HG03439 (cell line): ENCODE data around the gene GLTP.
"Not testable (repeated sequence)": the region's sequence is repeated elsewhere in the genome, so short reads cannot be mapped to it uniquely, and the experiment has no call there.

ENCODE experiments used
- ATAC-seq: cut with Tn5 transposase; IDR thresholded peaks from one replicate; pipeline ENCODE4 v1.9.1; 2021; ENCODE audit warnings: mild to moderate bottlenecking, moderate library complexity; ENCODE audit not compliant: unreplicated experiment

Gene GLTP

DNA sequence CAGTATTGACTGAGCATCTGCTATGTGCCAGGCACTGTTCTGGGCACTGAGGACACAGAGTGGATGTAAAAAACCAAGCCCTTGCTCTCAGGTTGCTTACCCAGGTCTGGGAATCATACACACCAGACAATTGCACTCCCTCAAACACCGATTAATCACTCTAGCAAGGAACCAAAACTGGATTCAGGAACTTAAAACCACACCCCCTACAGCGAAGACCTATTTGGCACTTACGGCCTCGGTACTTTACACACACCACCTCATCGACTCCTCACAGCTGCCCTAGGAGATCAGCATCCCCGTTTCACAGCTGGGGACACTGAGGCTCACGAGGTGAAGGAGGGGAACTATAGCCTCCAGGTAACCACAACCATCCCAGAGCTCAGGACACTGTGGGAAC, 1.6 kb downstream of the GLTP start:
- ATAC-seq = no peak

DNA sequence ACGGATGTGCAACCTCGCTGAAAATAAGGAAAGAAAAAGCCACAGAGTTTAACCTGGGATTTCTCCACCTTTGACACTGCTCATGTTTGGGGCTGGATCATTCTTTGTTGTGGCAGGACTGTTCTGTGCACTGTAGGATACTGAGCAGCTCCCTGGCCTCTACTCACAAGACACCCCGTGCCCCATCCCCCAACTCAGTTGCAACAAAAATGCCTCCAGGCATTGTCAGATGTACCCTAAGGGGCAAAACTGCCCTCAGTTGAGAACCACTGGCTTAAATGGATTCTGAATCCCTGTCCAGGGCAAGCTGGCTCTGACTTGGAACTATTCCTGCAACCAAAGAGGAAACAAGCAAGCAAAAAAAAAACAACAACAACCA, 2.1 kb downstream of the GLTP start:
- no peak for ATAC-seq

DNA sequence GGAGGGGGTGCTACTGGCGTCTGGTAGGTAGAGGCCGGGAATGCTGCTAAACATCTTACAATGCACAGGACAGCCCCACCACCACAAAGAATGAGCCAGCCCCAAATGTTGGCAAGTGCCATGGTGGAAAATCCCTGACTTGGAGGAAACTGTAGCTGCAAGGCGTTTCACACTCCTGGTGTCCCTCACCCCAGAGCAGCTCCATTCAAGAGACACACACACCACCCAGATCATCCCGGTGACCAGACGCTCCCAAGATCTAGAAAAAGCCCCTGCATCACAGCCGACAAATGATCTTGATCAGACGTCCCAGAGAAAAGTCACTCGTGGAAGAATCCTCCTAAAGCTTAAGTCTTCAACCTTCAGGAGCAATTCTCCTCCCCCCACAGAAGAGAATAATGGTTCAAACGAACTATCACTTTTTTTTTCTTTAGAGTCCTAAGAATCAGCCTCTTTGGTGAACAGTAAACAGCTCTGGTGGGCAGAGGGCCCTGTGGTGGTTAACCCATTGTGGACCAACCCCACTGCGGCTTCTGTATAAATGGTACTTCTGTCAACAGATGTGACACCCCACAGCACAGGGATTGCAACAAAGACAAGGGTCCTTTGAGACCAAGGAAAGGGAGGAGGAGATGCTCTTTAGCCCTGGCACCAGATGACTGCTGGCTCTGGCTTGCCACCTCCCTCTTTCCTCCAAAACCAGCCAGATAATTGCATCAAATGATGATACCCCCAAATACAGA, 2.7 kb downstream of the GLTP start:
- no peak for ATAC-seq

DNA sequence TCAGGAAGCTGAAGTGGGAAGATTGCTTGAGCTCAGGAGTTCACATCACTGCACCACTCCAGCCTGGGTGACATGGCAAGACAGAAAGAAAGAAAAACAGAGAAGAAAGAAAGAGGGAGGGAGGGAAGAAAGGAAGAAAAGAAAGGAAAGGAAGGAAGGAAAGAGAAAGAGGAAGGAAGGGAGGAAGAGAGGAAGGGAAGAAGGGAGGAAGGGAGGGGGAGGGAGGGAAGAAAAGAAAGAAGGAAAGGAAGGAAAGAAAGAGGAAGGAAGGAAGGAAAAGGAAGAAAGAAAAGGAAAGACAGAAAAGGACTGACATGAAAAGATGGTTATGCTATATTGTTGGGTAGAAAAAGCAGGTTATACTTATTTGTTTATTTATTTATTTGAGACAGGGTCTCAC, 3.9 kb downstream of the GLTP start:
- no peak for ATAC-seq

DNA sequence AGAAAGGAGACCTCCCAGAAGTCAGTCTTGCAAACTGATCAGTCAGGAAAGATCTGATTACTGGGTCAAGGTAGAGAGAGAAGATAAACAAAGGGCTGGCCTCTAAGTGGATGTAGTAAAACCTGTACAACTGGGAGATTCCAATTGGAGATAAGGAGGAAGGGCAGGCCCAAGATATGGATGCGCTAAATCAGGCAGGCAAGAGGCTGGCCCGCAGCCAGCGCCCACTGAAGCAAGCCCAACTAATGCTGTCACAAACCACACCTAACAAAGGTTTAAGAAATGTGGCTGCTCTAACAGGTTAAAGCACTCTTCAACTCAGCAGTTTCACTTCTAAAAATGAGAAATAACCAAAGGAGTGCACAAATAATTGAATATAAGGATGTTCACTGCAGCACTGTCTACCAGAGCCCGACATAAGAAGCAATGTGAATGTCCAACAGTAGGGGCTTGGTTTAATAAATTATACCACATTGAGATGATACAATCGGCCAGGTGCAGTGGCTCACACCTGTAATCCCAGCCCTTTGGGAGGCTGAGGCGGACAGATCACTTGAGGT, 4.7 kb downstream of the GLTP start:
- ATAC-seq = no peak

DNA sequence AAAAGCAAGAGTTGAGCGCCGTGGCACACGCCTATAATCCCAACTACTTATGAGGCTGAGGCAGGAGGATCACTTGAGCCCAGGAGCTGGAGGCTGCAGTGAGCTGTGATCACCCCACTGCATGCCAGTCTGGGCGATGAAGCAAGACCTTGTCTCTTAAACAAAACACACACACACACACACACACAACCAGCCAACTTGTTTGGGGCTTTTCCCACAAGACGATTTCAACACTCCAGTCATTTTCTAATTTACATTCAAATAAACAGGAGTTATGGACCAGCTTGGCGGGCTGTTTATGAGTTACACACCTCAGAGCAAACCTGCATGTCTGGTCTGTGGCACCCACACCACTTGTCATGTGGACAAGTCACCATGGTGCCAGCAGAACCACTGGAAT, 6.7 kb downstream of the GLTP start:
- no peak for ATAC-seq

DNA sequence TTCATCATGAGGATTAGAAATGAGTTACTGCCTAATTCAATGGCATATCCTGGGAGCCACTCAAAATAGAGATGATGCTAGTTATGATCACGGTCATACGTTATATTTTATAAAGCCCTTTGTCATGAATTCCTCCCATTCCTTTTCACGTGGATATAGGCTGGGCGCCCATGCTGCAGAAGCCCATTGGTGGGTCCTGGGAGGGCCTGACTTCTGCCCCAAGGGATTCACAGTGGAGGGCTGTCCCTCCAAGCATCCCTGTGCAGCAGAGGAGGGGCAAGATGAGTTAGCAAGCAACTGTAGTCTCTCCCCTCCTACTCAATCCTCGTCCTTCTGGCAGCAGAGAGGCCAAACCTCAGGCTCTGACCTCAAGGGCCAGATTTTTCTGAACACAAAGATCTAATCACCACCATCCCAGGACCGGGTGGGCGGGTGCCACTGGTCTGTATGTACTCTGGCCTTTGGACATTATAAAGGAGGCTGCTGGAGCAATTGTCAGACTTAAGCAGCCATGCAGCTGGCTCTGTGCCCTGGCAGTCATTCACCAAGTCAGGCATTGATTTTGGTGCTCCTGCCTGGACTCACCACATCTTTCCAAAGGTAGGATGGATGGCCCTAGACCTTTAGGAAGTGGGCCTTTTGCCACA, 8.6 kb downstream of the GLTP start:
- no peak for ATAC-seq

DNA sequence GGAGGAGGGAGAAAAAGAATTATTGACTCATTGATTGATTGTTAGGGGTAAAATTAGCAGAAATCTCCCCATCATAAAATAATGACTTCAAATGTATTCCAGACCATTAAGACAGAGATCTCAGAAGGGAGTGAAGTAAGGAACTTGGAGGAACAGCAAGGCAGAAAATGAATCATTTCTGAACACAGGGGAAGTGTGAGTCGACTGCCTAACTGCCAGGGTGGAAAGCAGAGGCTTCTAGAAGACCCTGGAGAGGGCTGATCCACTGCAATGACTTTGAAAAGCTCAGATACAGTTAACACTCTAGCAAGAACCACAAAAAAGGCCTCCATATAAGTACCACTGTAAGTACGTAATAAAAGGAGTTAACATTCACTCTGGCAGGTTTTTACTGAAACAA, 9.7 kb downstream of the GLTP start:
- no peak for ATAC-seq

DNA sequence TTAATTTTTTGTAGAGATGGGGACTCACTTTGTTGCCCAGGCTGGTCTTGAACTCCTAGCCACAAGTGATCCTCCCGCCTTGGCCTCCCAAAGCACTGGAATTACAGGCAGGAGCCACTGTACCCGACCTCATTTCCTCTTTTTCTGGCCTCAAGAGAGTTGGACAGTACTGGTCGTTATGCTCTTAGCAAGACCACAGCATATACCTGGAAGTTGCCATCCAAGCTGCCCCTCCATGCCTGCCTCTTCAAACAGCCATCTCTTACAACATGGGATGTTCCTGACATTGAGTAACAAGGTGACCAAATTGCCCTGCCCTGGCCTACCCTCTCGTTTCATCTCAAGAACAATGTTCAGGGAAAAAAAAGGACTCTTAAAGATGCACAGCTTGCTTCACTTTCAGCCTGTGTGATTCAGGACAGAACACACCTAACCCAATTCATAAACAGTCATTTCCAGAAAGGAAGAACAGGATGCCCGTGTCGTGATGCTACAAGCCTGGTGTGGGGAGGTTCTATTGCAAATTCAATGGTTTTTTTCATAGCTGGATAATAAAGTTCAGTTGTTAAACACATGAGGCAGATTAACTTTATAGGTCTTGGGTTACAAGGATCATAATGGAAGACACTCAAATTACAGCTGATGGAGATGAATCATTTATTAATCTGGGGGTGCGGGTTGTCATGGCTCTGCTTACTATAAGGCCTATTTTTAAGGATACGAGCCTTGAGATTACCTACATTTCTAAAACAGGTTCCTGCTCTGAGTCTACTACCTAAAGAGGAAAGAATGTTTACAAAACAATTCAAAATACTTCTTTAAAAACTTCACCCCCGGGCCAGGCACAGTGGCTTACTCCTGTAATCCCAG, 11.9 kb downstream of the GLTP start:
- ATAC-seq = no peak

DNA sequence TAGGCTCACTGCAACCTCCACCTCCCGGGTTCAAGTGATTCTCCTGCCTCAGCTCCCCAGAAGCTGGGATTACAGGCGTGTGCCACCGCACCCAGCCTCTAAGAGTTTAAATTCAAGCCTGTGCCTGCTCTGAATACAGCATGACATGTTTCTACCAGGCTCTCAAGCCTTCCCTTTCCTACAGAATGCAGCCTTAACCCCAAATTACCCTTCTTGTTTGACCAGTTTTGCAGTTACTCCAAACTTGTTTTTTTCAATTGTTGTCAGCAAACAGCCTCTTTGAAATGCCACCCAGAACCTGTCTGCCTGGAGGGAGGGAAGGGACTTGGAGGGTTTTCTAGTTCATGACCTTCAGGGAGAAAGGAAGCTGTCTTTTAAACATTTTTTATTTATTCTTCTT, 15.4 kb downstream of the GLTP start:
- no peak for ATAC-seq

DNA sequence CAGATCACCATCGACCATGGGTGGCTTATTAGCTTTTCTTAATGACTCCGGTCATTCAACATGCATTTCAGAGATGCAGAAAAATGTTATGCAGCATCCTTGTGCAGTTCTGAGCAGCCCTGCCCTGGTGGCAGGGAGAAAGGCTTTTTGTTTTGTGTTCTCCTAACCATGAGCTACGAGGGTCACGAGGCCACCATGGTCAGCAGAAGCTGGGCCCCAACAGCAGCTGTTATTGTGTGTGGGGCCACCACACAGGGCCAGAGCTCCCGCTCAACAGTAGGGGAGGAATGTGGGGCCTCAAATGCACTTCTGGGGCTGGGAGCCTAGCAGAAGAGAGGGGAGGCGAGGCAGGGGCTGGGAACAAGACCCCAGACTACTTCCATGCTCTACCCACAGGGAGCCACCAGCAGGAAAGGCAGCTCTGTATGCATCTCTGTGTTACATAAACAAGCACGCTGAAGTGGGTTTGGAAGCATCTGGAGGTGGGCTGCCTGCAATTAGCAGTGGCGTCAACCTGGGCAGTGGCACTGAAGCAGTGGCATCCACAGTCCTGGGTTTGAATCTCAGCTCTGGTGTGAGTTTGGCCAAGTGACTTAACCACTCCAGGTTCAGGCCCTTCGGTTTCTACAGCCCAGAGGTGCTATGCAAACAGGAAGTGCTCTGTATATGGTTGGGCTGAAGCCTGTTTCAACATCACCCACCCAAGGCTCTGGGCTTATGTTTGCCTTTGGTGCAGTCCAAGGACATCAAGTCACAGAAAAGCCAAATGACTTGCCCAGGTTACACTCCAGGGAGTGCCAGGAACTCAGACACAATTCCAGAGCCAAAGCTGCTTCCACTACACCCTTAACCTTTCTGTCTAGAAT, 16.3 kb downstream of the GLTP start:
- ATAC-seq = no peak

DNA sequence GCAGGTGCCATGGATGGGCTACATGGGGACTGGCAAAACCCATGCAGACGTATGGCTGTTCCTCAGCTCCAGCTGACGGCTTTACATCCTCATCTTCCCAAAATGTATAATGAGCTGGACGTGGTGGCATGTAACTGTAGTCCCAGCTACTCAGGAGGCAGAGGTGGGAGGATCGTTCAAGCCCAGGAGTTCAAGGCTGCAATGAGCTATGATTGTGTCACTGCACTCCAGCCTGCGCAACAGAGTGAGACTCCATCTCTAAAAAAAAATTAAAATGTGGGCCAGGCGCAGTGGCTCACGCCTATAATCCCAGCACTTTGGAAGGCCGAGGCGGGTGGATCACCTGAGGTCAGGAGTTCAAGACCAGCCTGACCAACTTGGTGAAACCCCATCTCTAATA, 17.9 kb downstream of the GLTP start:
- ATAC-seq = not testable (repeated sequence)

DNA sequence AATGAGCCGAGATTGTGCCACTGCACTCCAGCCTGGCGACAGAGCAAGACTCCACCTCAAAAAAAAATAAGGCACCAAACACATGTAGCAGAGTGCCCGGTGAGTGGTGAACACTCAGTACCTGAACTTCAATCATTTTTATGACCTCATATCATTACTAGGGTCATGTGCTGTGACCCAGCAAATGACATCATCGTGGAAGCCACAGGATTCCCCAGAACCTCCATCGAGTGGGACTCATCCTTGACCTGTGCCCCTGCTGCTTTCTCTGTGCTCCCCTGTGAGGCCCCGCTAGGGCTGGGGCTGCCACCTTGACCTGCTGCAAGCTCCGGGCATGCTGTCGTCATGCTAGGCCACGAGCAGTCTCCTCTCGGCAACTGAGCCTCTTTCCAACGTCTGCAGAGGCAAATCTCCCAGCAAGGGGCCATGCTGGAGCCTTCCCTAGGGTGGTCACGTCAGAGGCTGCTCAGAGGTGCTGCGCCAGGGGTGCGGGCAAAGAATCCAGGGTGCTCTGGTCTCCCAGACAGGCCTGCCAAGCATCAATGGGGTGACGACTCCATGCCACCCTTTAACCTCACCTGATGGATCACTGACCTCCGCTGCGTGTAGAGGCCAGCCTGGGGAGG, 18.5 kb downstream of the GLTP start:
- ATAC-seq = no peak

DNA sequence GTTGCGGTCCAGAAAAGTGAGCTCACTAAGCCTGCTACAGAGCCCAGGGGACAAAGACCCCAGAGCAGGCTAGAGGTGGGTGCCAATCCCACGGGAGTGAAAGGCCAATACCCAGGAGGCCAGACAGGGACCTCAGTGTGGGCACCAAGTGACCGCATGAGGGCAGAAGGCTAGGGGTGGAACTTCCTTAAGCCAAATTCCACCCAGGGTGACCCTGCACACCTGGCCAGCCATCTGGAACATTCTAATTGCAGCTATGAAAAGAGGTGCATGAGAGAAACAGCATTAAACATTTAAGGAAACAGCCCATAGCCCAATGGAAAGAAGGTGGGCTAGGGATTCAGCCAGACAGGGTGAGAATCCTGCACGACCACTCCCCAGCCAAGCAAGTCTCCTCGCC, 19.4 kb downstream of the GLTP start:
- no peak for ATAC-seq

DNA sequence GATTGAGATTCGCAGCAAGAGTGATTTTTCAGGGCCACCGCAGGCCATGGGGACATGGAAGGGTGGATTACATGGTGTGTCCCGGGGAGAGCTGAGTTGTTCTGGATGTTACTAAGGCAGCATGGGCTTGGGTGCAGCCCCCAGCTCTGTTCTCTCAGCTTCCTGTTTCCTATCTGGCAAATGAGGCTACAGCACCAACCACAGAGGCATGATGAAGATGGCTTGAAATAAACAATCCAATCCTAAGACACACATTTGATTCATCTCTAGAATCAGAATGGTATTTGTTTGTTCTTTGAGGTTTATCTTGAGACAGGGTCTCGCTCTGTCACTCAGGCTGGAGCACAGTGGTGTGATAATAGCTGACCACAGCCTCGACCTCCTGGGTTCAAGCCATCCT, 21.6 kb downstream of the GLTP start:
- no peak for ATAC-seq

DNA sequence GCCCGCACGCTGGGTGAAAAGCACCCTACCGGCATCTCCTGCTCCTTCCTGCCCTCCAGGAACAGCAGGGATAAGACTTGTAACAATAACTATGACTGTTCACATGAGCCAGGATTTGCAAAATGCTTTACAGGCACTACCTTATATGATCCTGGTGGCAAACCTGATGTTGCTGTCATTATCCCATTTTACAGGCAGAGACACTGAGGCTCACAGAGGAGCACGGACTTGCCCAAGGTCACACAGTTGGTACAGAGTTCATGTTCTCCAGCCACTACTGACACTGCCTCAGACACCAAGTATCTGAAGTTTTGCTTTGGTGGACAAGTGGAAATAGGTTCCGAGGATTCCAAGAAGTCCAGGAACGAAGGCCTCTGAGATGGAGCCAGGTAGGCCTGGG, 22.6 kb downstream of the GLTP start:
- ATAC-seq = no peak

DNA sequence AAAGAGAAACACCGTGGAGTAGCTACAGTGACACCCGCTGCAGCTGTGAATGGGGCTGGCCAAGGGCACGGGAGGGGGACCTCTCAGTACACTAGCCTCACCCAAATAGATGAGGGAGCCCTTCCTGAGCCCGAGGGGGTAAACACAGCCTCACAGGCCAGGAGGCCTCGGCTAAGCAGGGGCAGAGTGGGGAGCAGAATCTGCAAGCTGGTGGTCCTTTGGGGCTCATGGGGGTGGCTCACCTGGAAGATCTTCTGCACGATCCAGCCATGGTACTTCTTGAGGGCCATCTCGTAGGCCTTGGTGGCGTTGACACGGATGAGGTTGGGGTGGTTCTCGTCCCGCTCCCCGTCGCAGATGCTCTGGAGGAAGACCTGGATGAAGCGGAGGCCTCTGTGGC, 25.0 kb downstream of the GLTP start:
- ATAC-seq = no peak

DNA sequence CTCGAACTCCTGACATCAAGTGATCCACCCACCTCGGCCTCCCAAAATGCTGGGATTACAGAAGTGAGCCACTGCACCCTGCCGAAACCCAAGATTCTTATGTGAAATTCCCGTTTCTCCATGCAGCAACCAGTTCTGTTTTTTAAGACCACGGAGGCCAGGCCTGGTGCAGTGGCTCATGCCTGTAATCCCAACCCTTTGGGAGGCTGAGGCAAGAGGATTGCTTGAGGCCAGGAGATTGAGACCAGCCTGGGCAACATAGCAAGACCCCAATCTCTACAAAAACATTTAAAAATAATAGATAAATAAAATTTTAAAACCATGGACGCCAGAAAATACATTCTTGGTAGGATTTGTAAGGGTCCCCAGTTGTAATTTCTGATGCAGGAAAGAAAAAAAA, 29.8 kb downstream of the GLTP start:
- not testable (repeated sequence) for ATAC-seq

DNA sequence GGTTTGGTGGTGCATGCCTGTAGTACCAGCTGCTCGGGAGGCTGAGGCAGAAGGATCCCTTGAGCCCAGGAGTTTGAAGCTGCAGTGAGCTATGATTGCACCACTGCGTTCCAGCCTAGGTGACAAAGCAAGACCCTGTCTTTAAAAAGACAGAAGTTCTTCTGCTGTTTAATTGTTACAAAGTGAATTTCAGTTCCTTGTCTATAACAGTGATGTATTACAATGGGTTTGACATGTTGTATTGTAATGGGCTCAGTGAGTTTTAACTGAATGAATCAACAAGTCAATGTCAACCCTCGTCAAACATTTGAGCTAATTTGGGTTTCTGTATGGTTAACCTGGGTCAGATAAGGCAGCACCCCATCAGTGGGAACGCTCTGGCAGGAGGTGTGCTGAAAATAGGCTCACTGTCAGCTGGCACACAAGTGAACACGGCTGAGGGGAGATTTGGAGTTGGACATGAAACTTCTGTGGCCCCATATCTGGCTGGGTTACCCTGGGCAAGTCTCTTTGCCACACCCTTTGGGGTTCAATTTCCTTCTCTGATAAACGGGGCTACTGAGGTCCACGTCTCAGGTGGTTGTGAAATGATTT, 33.1 kb downstream of the GLTP start:
- ATAC-seq = no peak

DNA sequence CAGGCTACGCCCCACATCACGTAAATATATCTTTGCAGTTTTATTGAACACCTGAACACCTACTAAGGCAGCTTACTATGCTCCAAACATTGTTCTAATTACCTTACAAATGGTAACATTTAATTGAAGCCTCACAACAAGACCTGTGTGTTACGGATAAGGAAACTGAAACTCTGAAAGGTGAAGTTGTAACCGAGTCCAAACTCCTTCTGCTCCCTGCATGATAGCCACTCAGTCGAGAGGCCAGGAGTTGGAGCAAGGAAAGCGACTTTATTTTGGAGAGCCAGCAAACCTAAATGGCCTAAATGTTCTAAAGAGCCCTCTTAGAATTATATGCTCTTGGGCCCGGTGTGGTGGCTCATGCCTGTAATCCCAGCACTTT, 34.5 kb downstream of the GLTP start:
- ATAC-seq = no peak
